ENCODE results near the gene ARL14. TPM values are rescaled to one million over a fixed set of nuclear protein-coding genes. Genes with fewer than 3 reads are reported as not detected.

ARL14 gene
- total RNA-seq (not detected in 2 replicates), polyA plus RNA-seq (not detected in 2 replicates), polyA minus RNA-seq (ENCODE audit: low replicate concordance) (not detected in 2 replicates)
- not detected in 2 replicates for polyA plus RNA-seq (2012)

GRCh38 chr3:160676547-160677303 is at the start of gene ARL14:
Gene ARL14, plus strand, starts transcription at chr3:160677160. Its CDS starts 187 bp downstream, at chr3:160677347.
- no peaks in the 10 kb centered on the region for H3K9me3 ChIP-seq (ENCODE audit: control insufficient read depth, insufficient read depth, low read depth, low read length)
- no peak within 1 kb of the TSS for H3K27ac ChIP-seq (ENCODE audit: insufficient read depth, low read length)
- H3K9ac ChIP-seq (ENCODE audit: insufficient read depth, low read length): no peak within 1 kb of the TSS
- H2AFZ ChIP-seq (ENCODE audit: low read length): peak within 1 kb of the TSS; percentile 68
- no peaks in the 10 kb centered on the region for H3K36me3 ChIP-seq (ENCODE audit: control insufficient read depth, insufficient read depth, low read length)
- no peak within 1 kb of the TSS for H3K4me3 ChIP-seq (replicated peaks in 1 of 4; ENCODE audit: control extremely low read depth in 1 of 4, insufficient read depth in 1 of 4, low read depth in 3 of 4, low read length in 4 of 4)
- peak; percentile 14 to 87 for DNase-seq (ENCODE audit: low read depth in 2 of 2)
- H3K27me3 ChIP-seq (ENCODE audit: control insufficient read depth, insufficient read depth, low read length): no peaks in the 10 kb centered on the region
- TF ChIP-seq CTCF (conservative IDR thresholded peaks at IDR 0.05 in 1 of 2, IDR thresholded peaks at IDR 0.05 in 1 of 2; ENCODE audit: low read depth in 1 of 2, low read length in 2 of 2) (no peak), EZH2 (IDR thresholded peaks at IDR 0.05; ENCODE audit: low read length, missing control alignments) (no peak)
- H3K4me2 ChIP-seq (ENCODE audit: extremely low read depth, insufficient read depth, low read length): peak within 1 kb of the TSS; percentile 45
- no peaks in the 10 kb centered on the region for H3K79me2 ChIP-seq (ENCODE audit: control insufficient read depth, insufficient read depth, low read length)
- H3K4me1 ChIP-seq (ENCODE audit: control insufficient read depth, extremely low read depth, insufficient read depth, low read length): peaks cover 6% of the 10 kb centered on the region
- H4K20me1 ChIP-seq (ENCODE audit: control insufficient read depth, extremely low read depth, insufficient read depth, low read length): no peaks in the 10 kb centered on the region

- no peaks in the 10 kb centered on the region for H3K27me3 ChIP-seq (ENCODE audit: control insufficient read depth, insufficient read depth, low read length)
- H3K36me3 ChIP-seq (ENCODE audit: control insufficient read depth, insufficient read depth, low read length): no peaks in the 10 kb centered on the region
- peak in 1 of 2 donors; percentile 75 for DNase-seq (ENCODE audit: low read depth in 2 of 2)
- no peak overlapping the region for H3K9ac ChIP-seq (ENCODE audit: insufficient read depth, low read length)
- no peaks in the 10 kb centered on the region for H3K79me2 ChIP-seq (ENCODE audit: control insufficient read depth, insufficient read depth, low read length)
- H4K20me1 ChIP-seq (ENCODE audit: control insufficient read depth, extremely low read depth, insufficient read depth, low read length): no peaks in the 10 kb centered on the region
- H3K4me2 ChIP-seq (ENCODE audit: extremely low read depth, insufficient read depth, low read length): no peak overlapping the region
- no peak overlapping the region for H3K27ac ChIP-seq (ENCODE audit: insufficient read depth, low read length)
- no peaks in the 10 kb centered on the region for H3K9me3 ChIP-seq (ENCODE audit: control insufficient read depth, insufficient read depth, low read depth, low read length)
- H2AFZ ChIP-seq (ENCODE audit: low read length): no peak overlapping the region
- no peak overlapping the region for H3K4me3 ChIP-seq (replicated peaks in 1 of 4; ENCODE audit: control extremely low read depth in 1 of 4, insufficient read depth in 1 of 4, low read depth in 3 of 4, low read length in 4 of 4)
- TF ChIP-seq CTCF (conservative IDR thresholded peaks at IDR 0.05 in 1 of 2, IDR thresholded peaks at IDR 0.05 in 1 of 2; ENCODE audit: low read depth in 1 of 2, low read length in 2 of 2) (no peak), EZH2 (IDR thresholded peaks at IDR 0.05; ENCODE audit: low read length, missing control alignments) (no peak)
- no peaks in the 10 kb centered on the region for H3K4me1 ChIP-seq (ENCODE audit: control insufficient read depth, extremely low read depth, insufficient read depth, low read length)
These were observed 47.5 kb upstream of the ARL14 start for GRCh38 chr3:160629491-160629890.

- Histone ChIP-seq H2AFZ (ENCODE audit: low read length) (no peak overlapping the region), H4K20me1 (ENCODE audit: control insufficient read depth, extremely low read depth, insufficient read depth, low read length) (no peaks in the 10 kb centered on the region), H3K9me3 (ENCODE audit: control insufficient read depth, insufficient read depth, low read depth, low read length) (no peaks in the 10 kb centered on the region), H3K27ac (ENCODE audit: insufficient read depth, low read length) (no peak overlapping the region), H3K27me3 (ENCODE audit: control insufficient read depth, insufficient read depth, low read length) (no peaks in the 10 kb centered on the region), H3K36me3 (ENCODE audit: control insufficient read depth, insufficient read depth, low read length) (no peaks in the 10 kb centered on the region), H3K4me3 (replicated peaks in 1 of 4; ENCODE audit: control extremely low read depth in 1 of 4, insufficient read depth in 1 of 4, low read depth in 3 of 4, low read length in 4 of 4) (no peak overlapping the region), H3K79me2 (ENCODE audit: control insufficient read depth, insufficient read depth, low read length) (no peaks in the 10 kb centered on the region), H3K9ac (ENCODE audit: insufficient read depth, low read length) (no peak overlapping the region), H3K4me2 (ENCODE audit: extremely low read depth, insufficient read depth, low read length) (no peak overlapping the region), H3K4me1 (ENCODE audit: control insufficient read depth, extremely low read depth, insufficient read depth, low read length) (no peaks in the 10 kb centered on the region)
- DNase-seq (ENCODE audit: low read depth in 2 of 2): no peak
- TF ChIP-seq EZH2 (IDR thresholded peaks at IDR 0.05; ENCODE audit: low read length, missing control alignments) (no peak), CTCF (conservative IDR thresholded peaks at IDR 0.05 in 1 of 2, IDR thresholded peaks at IDR 0.05 in 1 of 2; ENCODE audit: low read depth in 1 of 2, low read length in 2 of 2) (no peak)
These were observed 43.4 kb upstream of the ARL14 start for GRCh38 chr3:160633361-160634083.
